ENCODE data around the gene FBXL12. TPM values are rescaled to one million over a fixed set of nuclear protein-coding genes. Genes with fewer than 3 reads are reported as not detected.
A peak's percentile ranks its signal among the peaks of the same experiment; 100 is the strongest.

Gene FBXL12
- total and polyA plus RNA-seq, 5 donors from 2014 or later, result 7.8 to 34.8 (median 9.7) TPM

DNA sequence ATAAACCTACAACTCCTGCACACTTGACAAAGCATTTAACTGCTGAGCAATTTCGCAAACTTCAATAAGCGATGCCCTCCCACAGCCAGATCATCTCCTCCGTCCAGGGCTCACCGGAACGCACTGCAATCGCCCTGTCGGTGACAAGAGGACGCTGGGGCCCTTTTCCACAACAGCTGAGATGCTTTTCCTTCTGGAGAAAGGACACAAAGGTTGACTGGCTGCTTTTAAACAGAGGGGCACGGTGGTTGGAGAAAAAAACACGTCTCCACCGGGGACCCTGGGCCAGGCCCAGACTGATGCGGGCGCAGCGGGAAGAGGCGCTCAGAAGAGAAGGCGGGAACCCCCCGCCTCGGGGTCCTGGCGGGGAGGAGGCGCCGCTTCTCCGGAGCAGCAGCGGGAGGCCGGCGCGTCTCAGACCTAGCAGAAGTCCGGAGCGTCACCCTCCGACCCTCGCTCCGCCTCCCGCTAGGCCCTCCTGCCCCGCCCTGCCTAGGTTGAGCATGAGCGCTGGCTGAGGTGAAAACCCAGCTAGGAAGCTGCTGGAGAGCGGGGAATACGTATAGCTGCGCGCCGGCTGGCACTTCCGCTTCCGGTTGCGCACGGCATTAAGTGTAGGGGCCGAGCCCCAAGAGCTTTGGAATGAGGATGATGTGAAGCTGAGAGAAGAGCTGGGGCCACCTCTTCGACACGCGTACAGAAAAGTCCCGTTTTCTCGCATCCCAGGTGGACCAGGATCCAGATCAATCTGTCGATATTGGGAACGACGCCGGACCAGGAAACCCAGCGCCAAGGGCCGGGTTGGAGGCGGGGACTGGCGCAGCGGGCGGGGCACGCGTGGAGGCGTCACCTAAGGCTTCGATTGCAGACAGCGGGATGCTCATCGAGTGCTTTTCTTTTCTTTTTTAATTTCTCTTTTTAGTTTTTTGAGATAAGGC is 50.4 kb downstream of the FBXL12 start, which contains the start of gene ZNF846:
ZNF846 (minus strand) TSS at position 564 of the 938 bp plus-strand sequence. CDS start 3,788 bp downstream, outside the sequence.
- Histone ChIP-seq H3K9me3 (ENCODE audit: control insufficient read depth in 2 of 2, low read length in 2 of 2) (peaks cover 8 to 10% of the 10 kb centered on the region in 2 experiments), H3K4me3 (ENCODE audit: low read depth, low read length) (peak within 1 kb of the TSS; percentile 92), H3K36me3 (ENCODE audit: control insufficient read depth, insufficient read depth, low read length) (peaks cover 7% of the 10 kb centered on the region), H3K27ac (ENCODE audit: insufficient read depth, low read length, poor library complexity, severe bottlenecking) (peak within 1 kb of the TSS; percentile 93), H3K27me3 (ENCODE audit: control insufficient read depth, insufficient read depth, low read length) (no peaks in the 10 kb centered on the region), H3K4me1 (ENCODE audit: control insufficient read depth, insufficient read depth, low read length, poor library complexity, severe bottlenecking) (peaks cover 19% of the 10 kb centered on the region)
- Mint-ChIP-seq H3K27me3 (no peaks in the 10 kb centered on the region), H3K36me3 (peaks cover 19% of the 10 kb centered on the region), H3K27ac (peak within 1 kb of the TSS; percentile 96 to 99 (median 99)), H3K9me3 (peaks cover 0 to 12% (median 5%) of the 10 kb centered on the region in 7 donors), H3K4me3 (peak within 1 kb of the TSS; percentile 93 to 98 (median 95)), H3K4me1 (peaks cover 3 to 10% (median 7%) of the 10 kb centered on the region in 4 donors)
- DNase-seq (peak; percentile 86 to 97 (median 92)), ATAC-seq (ENCODE audit: low read depth in 2 of 2) (peak; percentile 98)

Other genes starting within 250 kb of the FBXL12 start
- 23.8 TPM for gene ZNF121, start 234.6 kb downstream of the FBXL12 start, total RNA-seq
- gene ZNF121, start 234.6 kb downstream of the FBXL12 start, polyA plus RNA-seq, result 1 to 10 TPM; 1.6 to 5.4 (median 4.4) TPM
- 36.6 TPM for gene ZNF561, start 197.8 kb downstream of the FBXL12 start, total RNA-seq
- 10 to 100 TPM; 17.0 to 25.2 (median 22.8) TPM for gene ZNF561, start 197.8 kb downstream of the FBXL12 start, polyA plus RNA-seq
- 13.5 TPM for gene ZNF562, start 144.0 kb downstream of the FBXL12 start, total RNA-seq
- 1 to 10 TPM; 2.0 to 5.0 (median 3.3) TPM for gene ZNF562, start 144.0 kb downstream of the FBXL12 start, polyA plus RNA-seq
- 8.4 TPM for gene ZNF846, start 50.3 kb downstream of the FBXL12 start, total RNA-seq
- 1 to 10 TPM; 3.6 to 6.4 (median 3.9) TPM for gene ZNF846, start 50.3 kb downstream of the FBXL12 start, polyA plus RNA-seq
- 234 TPM for gene UBL5, start 8.8 kb upstream of the FBXL12 start, total RNA-seq
- 100 to 1,000 TPM; 786 to 952 (median 832) TPM for gene UBL5, start 8.8 kb upstream of the FBXL12 start, polyA plus RNA-seq
- 72.0 TPM for gene PIN1, start 16.2 kb upstream of the FBXL12 start, total RNA-seq
- 100 to 1,000 TPM in 3 of 4 donors, 10 to 100 TPM in 1; 87.9 to 135 (median 113) TPM for gene PIN1, start 16.2 kb upstream of the FBXL12 start, polyA plus RNA-seq
- gene OLFM2, start 117.4 kb upstream of the FBXL12 start, total RNA-seq, result 7.7 TPM
- 10 to 100 TPM; 14.2 to 22.4 (median 14.6) TPM for gene OLFM2, start 117.4 kb upstream of the FBXL12 start, polyA plus RNA-seq
- gene COL5A3, start 191.4 kb upstream of the FBXL12 start, total RNA-seq, result 2.1 TPM
- gene COL5A3, start 191.4 kb upstream of the FBXL12 start, polyA plus RNA-seq, result under 1 TPM in 1 of 4 donors, not detected in 3; 0.35 TPM
- not detected for gene RDH8, start 194.4 kb upstream of the FBXL12 start, total RNA-seq
- not detected for gene RDH8, start 194.4 kb upstream of the FBXL12 start, polyA plus RNA-seq